ENCODE results near the gene GLOD4. TPM values are rescaled to one million over a fixed set of nuclear protein-coding genes. Genes with fewer than 3 reads are reported as not detected.
"Not testable (repeated sequence)": the region's sequence is repeated elsewhere in the genome, so short reads cannot be mapped to it uniquely, and the experiment has no call there.

Gene GLOD4
- total and polyA plus RNA-seq, 2 of the 4 experiments (the other 2 are of a cell fraction), result 26.3 to 36.7 TPM

DNA sequence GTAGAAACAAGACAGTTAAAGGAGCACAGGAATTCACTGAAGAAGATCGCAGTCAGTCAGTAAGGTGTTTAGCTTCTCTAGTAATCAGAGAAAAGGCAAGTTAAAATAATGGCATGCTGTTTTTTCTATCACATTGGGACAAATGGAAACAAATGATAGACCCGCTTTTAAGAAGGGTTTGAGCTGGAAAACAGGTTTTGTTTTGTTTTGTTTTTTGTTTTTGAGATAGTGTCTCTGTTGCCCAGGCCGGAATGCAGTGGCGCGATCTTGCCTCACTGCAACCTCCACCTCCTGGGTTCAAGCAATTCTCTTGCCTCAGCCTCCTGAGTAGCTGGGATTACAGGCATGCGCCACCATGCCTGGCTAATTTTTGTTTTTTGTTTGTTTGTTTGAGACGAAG is 3.8 kb upstream of the GLOD4 start:
- H3K4ac ChIP-seq (ENCODE audit: low read depth, low read length); H3K14ac ChIP-seq (replicated peaks; ENCODE audit: low read depth, low read length); H2BK20ac ChIP-seq (ENCODE audit: low read depth, low read length); POLR2A ChIA-PET (ENCODE audit: unreplicated experiment); H2AFZ ChIP-seq (replicated peaks; ENCODE audit: low read length, poor library complexity); H3K9me1 ChIP-seq (ENCODE audit: insufficient read depth, low read length); H3K9ac ChIP-seq (ENCODE audit: low read depth, low read length); H3K56ac ChIP-seq (ENCODE audit: extremely low read depth, insufficient read depth, low read length); ATAC-seq (ENCODE audit: low read depth); H4K91ac ChIP-seq (ENCODE audit: insufficient read depth, low read depth, low read length); H2BK120ac ChIP-seq (ENCODE audit: low read depth, low read length); H3K27ac ChIP-seq (ENCODE audit: insufficient read depth, low read length); DNase-seq; H2AK9ac ChIP-seq (replicated peaks; ENCODE audit: low read depth, low read length, poor library complexity); H4K20me1 ChIP-seq (ENCODE audit: insufficient read depth, low read length); H4K8ac ChIP-seq (ENCODE audit: low read depth in 2 of 2, low read length in 2 of 2); H3K18ac ChIP-seq (ENCODE audit: low read depth, low read length); H3K23ac ChIP-seq (ENCODE audit: low read depth, low read length); H2BK5ac ChIP-seq (ENCODE audit: low read depth, low read length, poor library complexity, severe bottlenecking); H3K4me2 ChIP-seq (ENCODE audit: low read depth, low read length); H3K9me3 ChIP-seq (ENCODE audit: control insufficient read depth, insufficient read depth, low read length); H3K27me3 ChIP-seq (ENCODE audit: control insufficient read depth, insufficient read depth, low read length); H2AK5ac ChIP-seq (ENCODE audit: low read depth, low read length); H3K4me3 ChIP-seq (ENCODE audit: insufficient read depth, low read depth, low read length); H4K5ac ChIP-seq (ENCODE audit: low read depth, low read length); BruUV-seq (replicated peaks); H2BK15ac ChIP-seq (ENCODE audit: low read depth, low read length): not testable (repeated sequence)
- in situ Hi-C loops (cut with MboI; ENCODE audit: low sequenced_read_pairs), result loop anchor here (5.0 kb wide), 1 partner anchor 196 kb away; no protein-coding TSS in a partner anchor
- dilution Hi-C loops (cut with HindIII; ENCODE audit: low sequenced_read_pairs, unreplicated experiment), result loop anchor here (25.0 kb wide), 1 partner anchor 201 kb away; the partner anchor contains the start of genes NXN and TIMM22
- WGBS, 2 experiments (ENCODE audit: extremely low coverage in 2 of 2, insufficient read length in 1 of 2), result 93% methylated on average over 3 of the region's 7 CpGs; no CpG with 5 or more reads in 1 of the 2 experiments
- peaks cover 35 to 60% of the 10 kb centered on the region in 2 experiments for H3K79me1 ChIP-seq (ENCODE audit: low read depth in 1 of 2, low read length in 2 of 2)
- H3K36me3 ChIP-seq (ENCODE audit: control insufficient read depth, insufficient read depth, low read length), result peaks cover 13% of the 10 kb centered on the region
- peaks cover 12% of the 10 kb centered on the region; the same call in 1 of the 2 replicates for H3K4me1 ChIP-seq (ENCODE audit: control insufficient read depth, insufficient read depth, low read length)
- CTCF ChIA-PET, result interaction anchor here (1.6 kb wide), 1 partner anchor 10 kb away, joined by 3 read pairs; no protein-coding TSS in a partner anchor
- intact Hi-C loops (cut with micrococcal nuclease), result loop anchor here (2.0 kb wide), 1 partner anchor 195 kb away; no protein-coding TSS in a partner anchor

Measured in IMR-90 (cell line).